ENCODE measurements around the gene DEFB123.

Gene DEFB123, protein sequence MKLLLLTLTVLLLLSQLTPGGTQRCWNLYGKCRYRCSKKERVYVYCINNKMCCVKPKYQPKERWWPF

DNA sequence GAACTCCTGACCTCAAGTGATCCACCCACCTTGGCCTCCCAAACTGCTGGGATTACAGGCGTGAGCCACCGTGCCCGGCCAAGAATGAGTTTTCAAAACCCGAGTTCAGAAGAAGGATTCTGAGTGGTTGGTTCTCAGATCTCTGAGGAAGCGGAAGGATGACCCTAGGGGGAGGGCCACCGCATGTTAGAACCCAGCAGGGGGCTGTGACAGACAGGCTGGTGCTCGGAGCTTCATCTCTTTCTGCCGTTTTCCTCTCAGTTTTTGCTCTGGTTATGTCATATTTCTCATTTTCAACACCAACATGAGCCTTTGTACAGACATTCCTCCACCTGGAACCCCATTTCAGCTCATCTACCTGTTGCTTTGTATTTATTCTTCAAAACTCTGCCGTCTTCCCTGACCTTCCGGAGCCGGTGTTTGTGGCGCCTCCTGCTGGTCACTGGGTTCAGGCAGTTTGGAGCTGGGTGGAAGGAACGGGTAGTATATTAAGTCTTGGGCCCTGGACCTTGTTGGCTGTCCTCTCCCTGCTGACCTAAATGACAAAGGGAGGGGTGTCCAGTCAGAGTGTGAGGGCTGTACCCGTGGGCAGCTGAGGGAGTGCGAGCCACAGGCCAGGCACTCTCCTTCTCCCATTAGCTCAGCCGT lies at the start of gene DEFB123:
Gene DEFB123, plus strand, starts transcription at position 621 of the 648 bp plus-strand sequence. CDS start 67 bp downstream, outside the sequence.
- TF ChIP-seq, protein P1, sequence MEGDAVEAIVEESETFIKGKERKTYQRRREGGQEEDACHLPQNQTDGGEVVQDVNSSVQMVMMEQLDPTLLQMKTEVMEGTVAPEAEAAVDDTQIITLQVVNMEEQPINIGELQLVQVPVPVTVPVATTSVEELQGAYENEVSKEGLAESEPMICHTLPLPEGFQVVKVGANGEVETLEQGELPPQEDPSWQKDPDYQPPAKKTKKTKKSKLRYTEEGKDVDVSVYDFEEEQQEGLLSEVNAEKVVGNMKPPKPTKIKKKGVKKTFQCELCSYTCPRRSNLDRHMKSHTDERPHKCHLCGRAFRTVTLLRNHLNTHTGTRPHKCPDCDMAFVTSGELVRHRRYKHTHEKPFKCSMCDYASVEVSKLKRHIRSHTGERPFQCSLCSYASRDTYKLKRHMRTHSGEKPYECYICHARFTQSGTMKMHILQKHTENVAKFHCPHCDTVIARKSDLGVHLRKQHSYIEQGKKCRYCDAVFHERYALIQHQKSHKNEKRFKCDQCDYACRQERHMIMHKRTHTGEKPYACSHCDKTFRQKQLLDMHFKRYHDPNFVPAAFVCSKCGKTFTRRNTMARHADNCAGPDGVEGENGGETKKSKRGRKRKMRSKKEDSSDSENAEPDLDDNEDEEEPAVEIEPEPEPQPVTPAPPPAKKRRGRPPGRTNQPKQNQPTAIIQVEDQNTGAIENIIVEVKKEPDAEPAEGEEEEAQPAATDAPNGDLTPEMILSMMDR (IDR thresholded peaks at IDR 0.05; ENCODE audit: insufficient read depth, low read depth, low read length, missing control alignments): no peak
- no peak for DNase-seq (ENCODE audit: low read depth)
- no peak within 1 kb of the TSS for H3K4me3 ChIP-seq (ENCODE audit: low read length)

DNA sequence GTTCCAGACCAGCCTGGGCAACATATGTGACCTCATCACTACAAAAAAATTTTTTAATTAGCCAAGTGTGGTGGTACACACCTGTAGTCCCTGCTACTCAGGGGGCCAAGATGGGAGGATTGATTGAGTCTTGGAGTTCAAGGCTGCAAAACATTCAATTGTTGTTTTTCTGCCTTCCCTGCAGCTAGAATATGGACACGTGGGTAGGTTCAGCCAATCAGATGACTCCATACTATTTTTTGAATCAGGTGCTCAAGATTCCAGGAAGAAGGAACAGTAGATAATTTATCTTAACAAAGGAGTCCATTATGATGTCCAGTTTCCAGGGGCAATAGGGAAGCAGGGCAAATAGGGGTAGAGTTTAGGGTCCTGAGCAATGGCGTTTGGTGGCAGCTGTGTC lies 47.6 kb upstream of the DEFB123 start:
- TF ChIP-seq, protein P1 (IDR thresholded peaks at IDR 0.05; ENCODE audit: insufficient read depth, low read depth, low read length, missing control alignments): no peak
- DNase-seq (ENCODE audit: low read depth): no peak
- no peak overlapping the region for H3K4me3 ChIP-seq (ENCODE audit: low read length)

DNA sequence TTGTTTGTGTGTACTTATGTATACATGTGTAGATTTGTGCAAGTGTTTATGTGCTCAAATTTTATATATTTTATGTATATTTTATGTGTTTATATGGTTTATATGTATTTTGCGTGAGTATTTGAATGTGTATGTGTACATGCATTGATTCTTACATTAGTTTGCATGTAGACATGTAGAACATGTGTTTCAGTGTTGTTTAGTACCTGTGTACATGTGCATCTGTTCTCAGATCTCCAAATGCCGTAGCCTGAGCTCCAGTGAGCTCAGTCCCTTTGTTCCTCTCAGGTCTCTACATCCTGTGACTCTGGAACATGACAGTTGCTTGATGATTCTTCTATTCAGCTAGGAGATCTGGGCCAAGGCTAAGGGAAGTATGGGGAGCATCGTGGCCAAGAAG lies 45.5 kb upstream of the DEFB123 start:
- no peak overlapping the region for H3K4me3 ChIP-seq (ENCODE audit: low read length)
- DNase-seq (ENCODE audit: low read depth): no peak
- TF ChIP-seq, protein P1 (IDR thresholded peaks at IDR 0.05; ENCODE audit: insufficient read depth, low read depth, low read length, missing control alignments): no peak

DNA sequence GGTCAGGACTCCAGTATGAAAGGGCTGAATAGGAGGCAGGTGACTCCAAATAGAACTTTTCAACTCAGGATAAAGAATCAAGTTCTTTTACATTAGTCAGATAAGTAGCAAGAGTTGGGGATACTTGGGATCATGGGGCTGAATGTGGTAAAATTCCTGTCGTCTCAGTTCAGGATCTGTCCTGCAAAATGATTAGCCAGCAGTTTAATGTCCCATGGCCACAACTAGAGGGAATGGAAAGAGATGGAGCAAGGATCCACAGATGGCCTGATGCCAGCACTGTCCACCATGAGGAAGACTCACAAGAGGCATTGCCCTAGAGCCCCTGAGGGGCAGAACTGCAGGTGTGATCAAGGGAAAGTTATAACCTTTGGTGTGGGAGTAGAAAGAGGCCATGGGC lies 36.5 kb upstream of the DEFB123 start:
- DNase-seq (ENCODE audit: low read depth): no peak
- TF ChIP-seq, protein P1 (IDR thresholded peaks at IDR 0.05; ENCODE audit: insufficient read depth, low read depth, low read length, missing control alignments): no peak
- no peak overlapping the region for H3K4me3 ChIP-seq (ENCODE audit: low read length)

DNA sequence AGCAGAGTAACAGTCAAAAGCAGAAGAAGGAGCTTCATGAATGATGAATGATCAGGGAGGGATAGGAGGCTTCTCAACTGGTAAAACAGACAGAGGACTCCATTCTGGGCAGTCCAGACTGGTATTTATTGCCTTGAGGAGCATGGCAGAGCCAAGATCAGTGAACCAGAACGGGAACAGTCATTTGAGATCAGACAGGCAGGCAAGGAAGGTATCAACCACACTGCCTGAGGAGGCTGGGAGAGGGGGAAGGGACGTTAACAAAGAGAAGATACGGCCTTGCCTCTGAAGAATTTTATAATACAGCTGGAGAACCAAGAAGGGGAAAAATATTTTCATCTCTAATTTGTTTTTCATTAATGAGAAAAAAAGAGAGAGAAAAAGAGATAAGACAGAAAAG lies 34.3 kb upstream of the DEFB123 start, which contains the start of gene DEFB121:
Gene DEFB121, minus strand, starts transcription at position 101 of the 400 bp plus-strand sequence. Its CDS starts 63 bp downstream, at position 38.
- DNase-seq (ENCODE audit: low read depth): no peak
- H3K4me3 ChIP-seq (ENCODE audit: low read length): no peak within 1 kb of the TSS
- TF ChIP-seq, protein P1 (IDR thresholded peaks at IDR 0.05; ENCODE audit: insufficient read depth, low read depth, low read length, missing control alignments): no peak

DNA sequence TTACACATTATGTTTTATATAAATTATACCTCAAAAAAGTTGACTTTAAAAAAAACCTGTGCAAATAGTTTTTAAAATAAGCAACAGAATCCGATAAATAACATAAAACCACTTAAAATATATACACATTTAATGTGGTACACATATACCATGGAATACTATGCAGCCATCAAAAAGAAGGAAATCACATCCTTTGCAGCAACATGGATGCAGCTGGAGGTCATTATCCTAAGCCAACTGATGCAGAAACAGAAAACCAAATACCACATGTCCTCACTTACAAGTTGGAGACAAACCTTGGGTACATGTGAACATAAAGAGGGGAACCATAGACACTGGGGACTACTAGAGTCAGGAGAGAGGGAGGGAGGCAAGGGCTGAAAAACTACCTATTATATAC lies 30.4 kb upstream of the DEFB123 start:
- TF ChIP-seq, protein P1 (IDR thresholded peaks at IDR 0.05; ENCODE audit: insufficient read depth, low read depth, low read length, missing control alignments): no peak
- no peak for DNase-seq (ENCODE audit: low read depth)
- H3K4me3 ChIP-seq (ENCODE audit: low read length): no peak overlapping the region

DNA sequence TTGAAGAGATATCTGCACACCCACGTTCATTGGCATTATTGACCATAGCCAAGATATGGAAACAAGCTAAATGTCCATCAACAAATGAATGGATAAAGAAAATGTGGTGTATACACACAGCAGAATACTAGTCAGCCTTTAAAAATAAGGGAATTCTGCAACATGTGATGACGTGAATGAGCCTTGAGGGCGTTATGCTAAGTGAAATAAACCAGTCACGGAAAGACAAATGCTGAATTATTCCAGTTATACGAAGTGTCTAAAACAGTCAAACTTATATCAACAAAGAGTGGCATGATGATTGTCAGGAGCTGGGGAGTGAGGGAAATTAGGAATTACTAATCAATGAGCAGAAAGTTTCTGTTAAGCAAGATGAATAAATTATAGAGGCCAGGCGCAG lies 26.1 kb upstream of the DEFB123 start:
- no peak overlapping the region for H3K4me3 ChIP-seq (ENCODE audit: low read length)
- no peak for DNase-seq (ENCODE audit: low read depth)
- TF ChIP-seq, protein P1 (IDR thresholded peaks at IDR 0.05; ENCODE audit: insufficient read depth, low read depth, low read length, missing control alignments): no peak
